ENCODE measurements around the gene RXRG.

RXRG gene

DNA sequence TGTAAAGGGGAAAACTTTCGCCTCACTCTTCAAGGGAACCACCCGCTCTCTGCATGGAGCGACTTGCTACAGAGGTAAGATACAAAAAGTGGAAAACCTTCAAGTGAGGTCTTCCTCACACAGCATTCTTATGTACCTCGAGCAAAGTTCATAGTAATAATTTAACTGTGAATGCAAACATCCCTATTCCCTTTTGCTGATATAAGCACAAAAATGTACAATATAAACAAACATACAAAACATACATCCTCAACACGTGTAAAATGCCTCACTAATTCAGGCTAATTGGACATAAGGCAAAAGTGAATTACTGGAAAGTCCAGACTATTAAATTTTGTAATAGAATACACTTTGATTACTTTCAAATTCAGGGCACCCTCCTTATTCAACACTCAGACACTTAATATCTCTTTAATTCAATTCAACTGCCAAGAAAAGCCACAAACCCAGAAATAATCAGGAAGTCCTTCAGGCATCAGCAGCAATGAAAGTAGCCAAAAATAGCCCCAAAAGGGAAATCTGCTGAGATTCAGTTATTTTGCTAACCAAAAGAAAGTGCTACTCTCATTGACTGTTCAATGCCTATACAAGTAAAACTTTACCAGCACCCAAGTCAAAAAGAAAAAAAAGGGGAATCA, 73.2 kb downstream of the RXRG start:
- no peak for DNase-seq (ENCODE audit: low read depth in 2 of 2, low spot score in 1 of 2)

DNA sequence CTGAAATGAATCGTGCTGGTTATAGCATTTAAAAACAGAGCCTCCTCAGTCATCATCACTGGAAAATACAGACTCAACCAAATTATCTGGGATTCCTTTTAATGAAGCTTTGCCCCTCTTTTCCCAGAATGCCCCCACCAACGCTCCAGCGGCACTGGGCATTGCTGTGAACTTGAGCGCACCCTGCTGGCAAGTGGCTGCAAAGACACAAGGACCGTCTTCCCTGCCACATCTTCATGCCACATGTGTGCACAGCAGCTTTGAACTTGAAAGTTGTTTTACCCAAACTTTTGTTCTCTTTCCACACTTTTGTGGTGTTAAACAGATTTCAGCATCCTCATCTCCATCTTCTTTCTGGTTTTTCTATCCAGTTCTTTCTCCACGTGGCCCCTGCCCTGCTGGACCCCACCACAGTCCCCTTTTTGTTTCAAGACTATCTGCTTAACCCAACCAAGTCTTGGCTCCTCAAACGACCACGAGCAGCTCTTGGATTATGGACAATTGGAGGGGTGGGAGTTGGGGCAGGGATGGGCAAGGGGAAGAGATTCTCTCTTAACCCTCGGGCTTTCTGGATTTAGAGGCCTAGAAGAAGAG, 75.6 kb downstream of the RXRG start:
- peak in 1 of 2 donors; percentile 20 for DNase-seq (ENCODE audit: low read depth in 2 of 2, low spot score in 1 of 2)

DNA sequence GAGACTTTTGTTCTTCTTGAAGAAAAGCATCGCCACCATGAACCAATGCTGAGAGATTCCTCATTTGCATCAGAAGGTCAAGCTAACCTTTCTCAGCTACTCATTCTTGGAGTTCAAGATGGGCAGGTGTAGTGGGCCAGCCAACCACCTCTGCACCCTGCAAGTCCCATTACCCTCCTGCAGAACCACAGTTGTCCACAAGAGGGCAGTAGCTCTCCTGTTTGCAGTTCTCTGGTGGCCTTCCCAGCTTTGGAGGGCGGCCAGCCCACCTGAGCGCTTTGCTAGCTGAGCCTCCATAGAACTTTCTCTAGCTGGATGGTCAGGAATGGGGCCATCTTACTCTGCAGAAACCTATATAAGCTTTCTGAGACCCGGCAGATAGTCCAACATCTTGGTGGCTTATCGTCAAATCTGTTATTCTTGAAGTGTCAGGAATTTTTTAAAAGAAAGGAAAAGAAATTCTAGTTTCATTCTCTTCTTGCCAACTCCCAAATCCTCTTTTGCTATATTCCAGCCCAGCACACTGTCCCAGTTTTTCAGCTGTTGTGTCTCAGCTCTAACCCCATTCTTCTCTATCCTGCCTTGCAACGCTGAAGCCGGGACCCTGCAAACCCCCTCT, 77.4 kb downstream of the RXRG start:
- DNase-seq (ENCODE audit: low read depth in 2 of 2, low spot score in 1 of 2) = peak; percentile 54 to 74

DNA sequence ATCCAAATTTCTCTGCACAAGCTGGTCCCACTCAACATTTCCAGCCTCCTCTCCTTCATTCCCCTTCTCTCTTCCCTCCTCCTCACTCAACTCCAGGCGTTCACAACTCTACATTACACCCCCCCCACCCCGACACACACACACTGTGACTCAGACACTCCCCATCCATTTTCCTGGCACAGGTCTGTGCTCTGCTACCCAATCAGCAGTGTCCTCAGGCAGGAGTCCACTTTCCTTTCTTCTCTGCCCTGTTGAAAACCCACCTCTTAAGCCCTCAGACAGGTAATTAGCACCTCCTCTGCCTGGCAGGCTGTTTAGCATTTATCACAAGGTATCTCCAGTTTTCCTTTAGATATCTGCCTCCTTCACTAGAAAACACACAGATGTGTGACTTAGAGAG, 79.6 kb downstream of the RXRG start:
- no peak for DNase-seq (ENCODE audit: low read depth in 2 of 2, low spot score in 1 of 2)

DNA sequence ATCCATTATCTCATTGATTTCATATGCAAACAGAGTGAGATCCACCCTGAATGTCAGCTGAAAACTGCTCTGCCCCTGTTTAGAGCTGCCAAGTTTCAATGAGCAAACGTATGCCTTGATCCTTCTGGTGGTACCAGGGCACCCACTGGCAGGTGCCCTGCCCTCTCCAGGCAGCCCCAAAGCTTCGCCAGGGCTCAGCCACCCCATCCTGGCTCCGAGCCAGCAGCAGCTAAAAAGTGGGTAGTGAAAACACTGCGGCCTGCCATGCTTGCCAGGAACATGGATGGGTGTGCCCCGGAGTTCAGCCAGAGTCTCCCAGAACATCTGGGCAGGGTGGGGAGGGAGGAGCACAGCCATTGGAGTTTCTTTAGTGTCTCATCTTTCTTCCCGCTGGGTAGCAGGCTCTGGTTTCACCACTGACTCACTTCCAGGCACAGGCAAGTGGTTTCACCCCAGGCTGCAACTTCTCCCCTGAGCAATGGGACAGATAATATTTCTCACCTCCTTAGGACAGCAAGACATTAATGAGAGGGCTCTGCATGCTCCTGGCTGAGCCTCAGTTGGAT, 80.3 kb downstream of the RXRG start:
- DNase-seq (ENCODE audit: low read depth in 2 of 2, low spot score in 1 of 2) = no peak

DNA sequence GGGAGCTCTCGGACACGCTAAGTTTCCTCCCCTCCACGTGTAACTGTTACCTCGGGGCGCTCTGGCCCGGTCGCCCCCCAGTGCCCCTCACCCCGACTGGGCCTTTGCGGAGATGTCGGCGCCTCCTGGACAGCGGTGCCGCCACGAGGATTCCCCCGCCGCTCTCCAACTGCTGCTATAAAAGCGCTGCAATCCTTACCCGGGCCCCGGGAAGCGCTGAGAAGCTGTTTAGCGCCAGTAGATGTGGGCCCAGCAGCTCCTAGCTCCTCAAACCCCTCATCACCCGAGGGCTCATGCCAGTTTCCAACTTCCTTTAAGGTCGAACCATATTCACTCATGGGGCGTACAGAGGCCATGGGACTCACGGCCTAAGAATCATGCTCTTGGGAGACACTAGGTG, 88.0 kb downstream of the RXRG start:
- DNase-seq (ENCODE audit: low read depth in 2 of 2, low spot score in 1 of 2) = no peak

DNA sequence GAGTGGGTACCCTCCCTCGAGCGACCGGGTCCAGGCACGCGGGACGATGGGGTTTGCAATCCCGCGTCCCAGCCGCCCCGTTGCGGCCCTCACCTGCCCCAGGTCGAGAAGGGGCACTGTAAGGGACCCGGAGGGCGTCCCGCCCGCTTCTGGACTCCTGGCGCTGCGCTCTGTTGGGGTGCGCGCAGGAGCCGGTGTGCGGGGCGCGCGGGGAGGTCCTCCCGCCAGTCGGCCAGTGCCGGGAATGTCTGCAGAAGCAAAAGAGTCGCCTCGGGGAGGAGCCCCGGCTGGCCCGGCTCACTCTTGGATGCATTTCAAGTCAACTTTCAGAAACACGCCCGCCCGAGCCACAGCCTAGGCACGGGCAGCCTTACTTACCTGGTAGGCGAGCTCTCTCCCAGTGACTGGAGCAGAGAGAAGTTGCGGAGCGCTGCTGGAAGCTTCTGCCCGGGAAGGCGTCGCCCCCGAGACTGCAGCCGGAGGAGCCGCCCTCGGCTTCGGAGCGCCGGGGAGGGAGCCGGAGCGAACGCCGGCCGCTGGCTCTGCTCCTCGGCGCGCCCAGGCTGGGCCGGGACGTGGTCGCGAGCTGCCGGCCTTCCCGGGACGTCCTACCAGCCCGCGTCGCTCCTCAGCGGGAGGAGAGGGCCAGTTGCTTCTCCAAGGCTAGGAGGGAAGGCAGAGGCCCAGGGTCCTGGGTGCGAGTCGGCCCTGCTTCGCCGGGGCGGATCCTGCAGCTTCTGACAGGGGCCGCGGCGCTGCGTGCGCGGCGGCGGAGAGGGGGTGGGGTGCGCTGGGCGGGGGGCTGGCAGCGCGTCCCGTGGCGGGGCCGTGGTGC, 88.7 kb downstream of the RXRG start, which contains the start of gene LMX1A:
Gene LMX1A (minus strand): TSS at position 739 of the 835 bp plus-strand sequence. CDS start 1,156 bp downstream, outside the sequence.
- no peak for DNase-seq (ENCODE audit: low read depth in 2 of 2, low spot score in 1 of 2)

DNA sequence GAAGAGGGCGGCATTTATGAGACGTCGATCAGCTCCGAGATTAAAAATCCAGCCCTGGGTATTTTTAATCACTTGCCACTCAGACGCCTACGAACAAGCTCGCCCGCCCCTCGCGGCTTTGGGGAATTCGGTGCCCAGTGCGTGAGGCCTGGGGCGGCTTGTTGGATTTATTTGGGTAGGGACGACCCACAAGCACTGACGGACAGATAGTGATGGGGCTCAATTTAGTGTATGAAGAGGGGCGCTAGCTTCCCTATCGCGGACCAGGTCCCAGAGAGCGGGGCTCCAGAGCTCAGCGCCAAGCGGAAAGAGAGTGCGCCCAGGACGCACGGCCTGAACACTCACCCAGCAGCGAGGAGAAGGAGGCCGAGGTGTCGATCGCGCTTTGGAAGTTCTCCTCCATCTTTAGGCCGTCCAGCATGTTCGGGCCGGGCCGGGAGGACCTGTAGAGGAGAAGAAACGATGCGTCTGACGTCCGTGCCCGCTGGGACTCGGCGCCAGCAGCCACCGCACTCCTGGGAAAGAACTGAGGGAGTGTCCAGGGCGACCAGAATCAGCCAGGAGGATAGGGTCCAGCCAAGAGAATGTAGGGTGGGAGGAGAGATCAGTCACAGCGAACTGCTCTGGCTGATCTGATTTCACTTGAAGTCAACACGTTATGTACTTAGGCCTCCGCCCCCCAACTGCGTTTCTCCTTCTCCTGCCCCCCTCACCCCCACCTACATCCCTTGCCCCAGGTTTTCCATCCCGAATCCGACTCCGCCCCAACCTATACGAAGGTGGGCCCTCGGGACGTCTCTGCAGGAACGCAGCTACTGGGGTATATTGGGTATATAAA, 89.6 kb downstream of the RXRG start:
- no peak for DNase-seq (ENCODE audit: low read depth in 2 of 2, low spot score in 1 of 2)

DNA sequence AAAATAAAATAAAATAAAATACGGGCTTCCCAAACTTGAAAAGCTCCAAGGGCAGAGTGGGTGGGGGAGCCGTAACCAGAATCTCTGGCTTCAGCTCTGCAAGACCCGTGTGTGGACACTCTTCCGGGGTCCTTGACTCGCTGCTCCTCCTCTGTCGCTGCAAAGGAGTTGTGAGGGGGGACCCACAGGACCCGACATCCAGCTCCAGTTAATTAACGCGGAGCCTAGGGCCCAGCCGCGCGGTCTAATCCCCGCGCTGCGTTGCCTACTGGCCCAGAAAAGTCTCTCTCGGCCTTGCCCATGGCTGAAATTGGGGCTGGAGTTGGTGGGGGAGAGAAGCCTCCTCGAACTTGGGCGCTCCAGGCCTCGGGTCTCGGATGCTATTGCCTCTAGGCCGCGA, 90.2 kb downstream of the RXRG start:
- DNase-seq (ENCODE audit: low read depth in 2 of 2, low spot score in 1 of 2) = no peak

DNA sequence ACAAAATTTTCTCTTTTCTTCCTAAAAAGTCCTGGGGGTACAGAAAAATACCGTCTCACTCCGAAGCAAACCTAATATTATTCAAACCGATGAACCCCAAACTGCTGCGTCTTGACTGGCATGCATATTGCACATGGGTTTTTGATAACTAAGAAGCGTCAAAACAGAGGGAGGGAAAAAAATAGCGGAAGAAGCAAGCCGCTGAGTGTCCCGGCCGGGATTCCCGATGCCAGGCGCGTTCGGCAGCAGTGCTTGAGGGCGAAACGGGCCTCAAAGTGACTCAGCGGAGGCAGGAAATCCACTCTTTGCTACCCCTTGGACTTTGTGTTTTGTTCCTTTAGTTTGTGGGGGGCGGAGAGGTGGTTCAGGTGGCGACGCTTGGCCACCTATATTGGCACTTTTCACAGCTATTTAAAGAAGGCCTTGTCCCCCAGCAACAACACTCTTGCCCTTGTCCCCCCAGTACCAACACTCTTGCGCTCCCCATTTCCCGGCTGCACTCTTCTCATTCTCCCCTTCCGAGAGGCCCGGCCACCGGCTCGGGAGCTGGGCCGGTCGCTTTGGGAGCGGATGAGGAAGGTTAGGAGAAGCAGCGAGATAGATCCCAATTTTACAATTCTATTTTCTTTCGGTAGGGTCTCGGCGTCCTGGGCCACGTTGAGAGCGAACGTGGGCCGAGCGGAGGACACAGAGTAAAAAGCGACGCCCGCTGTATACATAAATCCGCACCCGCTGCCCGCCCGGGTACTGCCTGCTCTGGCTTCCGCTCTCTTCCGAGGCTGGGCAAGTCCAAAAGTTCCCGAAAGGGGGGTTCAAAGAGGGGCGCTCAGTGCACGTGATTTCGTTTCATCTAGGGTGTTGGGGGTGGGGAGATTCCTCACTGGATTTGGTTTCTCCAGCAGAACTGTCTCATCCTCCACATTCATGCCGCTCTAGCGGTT, 90.9 kb downstream of the RXRG start:
- DNase-seq (ENCODE audit: low read depth in 2 of 2, low spot score in 1 of 2) = no peak

DNA sequence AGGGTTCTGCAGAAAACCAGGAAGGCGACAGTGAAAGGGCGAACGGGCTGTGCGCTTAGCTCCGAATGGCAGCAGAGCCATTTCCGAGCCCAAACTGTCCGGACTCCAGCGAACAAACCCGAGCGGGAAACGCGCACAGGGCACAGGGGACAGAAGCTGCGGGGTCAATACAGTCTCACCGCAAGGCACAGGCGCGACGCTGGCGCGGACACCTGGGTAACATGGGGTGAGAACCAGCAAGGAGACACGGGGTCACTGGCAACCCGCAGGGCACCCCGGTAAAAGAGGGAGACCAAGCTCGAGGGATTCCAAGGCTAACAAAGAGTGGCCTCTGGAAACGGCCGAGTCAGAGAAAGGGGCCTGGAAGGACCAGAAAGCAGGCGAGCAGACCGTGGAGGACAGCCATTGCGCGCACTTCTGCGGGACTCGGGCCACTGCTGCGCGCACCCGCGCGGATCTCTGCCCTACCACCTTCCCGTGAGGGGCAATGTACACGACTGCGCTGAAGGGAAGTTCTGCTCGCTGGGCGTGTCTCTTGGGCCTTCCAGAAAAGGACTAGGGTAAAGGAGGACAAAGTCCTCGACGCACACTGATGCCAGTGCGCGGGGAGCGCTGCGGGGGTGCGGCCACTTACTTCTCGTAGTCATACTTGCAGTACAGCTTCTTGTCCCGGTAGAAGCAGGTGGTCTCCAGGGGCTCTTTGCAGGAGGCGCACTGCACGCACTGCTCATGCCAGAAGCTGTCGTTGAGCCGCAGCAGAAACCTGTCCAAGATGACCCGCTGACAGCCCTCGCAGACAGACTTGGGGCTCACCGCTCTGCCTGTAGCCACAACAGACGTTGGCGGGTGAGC, 92.3 kb downstream of the RXRG start:
- DNase-seq (ENCODE audit: low read depth in 2 of 2, low spot score in 1 of 2) = no peak

DNA sequence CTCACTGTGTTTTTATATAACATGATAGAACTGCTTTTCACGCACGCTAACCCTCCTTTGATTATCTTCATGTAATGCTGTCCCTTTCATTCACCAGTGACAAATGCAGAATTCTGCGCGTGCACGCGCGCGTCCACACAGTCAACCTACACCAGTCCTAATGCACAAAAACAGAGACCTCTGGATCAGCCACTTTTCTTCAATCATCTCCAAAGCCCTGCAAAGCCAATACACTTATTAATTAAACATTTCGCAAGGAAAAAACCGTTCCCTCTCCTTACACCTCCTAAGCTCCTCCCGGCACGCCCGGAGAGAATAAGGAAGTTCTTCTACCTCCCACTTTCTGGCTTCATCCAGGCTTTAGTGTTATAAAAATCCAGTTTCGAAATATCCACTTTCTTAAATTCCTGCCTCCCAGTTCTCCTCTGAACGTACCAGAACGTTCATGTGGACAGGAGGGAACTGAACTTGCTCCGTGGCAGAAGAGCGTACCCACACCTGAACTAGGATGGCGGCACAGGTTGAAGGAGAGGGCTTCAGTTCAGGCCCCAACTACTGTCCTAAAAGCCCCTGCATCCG, 93.0 kb downstream of the RXRG start:
- no peak for DNase-seq (ENCODE audit: low read depth in 2 of 2, low spot score in 1 of 2)
